Measurements from ENCODE around the gene APIP. TPM values are rescaled to one million over a fixed set of nuclear protein-coding genes. Genes with fewer than 3 reads are reported as not detected.

The APIP gene
- total RNA-seq, 1 donor from 2014 or later, result 19.0 TPM

DNA sequence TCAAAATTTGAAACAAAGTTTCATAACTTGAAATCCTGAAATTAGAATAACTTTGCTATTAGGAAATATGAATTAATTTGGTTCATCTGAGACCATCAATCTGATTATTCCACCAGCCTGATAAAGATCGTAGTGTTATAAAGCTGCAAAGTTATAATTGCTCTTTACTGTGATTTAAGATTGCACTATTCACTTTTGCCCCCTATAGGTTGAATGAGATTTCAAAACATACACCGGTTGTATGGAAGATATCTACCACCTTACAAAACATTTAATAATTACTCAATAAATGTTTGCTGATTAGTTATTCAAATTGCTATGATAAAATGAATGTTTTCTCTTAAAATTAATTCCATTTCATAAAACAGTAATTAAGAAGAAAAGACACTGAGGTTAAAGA lies 26.1 kb downstream of the APIP start:
- no peaks in the 10 kb centered on the region for H3K27me3 ChIP-seq (ENCODE audit: control insufficient read depth, insufficient read depth, low read length)
- TF ChIP-seq CTCF (IDR thresholded peaks at IDR 0.05; ENCODE audit: insufficient read depth, low read length, severe bottlenecking), result peak; percentile 25
- FAIRE-seq, result no peak
- no peak overlapping the region for H3K4me3 ChIP-seq (ENCODE audit: low read depth, low read length)
- DNase-seq (ENCODE audit: low read depth), result peak; percentile 31
- no peaks in the 10 kb centered on the region for H3K36me3 ChIP-seq (ENCODE audit: control insufficient read depth, insufficient read depth, low read length)

GRCh38 chr11:34887260-34887659 lies 28.9 kb downstream of the APIP start:
- no peak for TF ChIP-seq CTCF (IDR thresholded peaks at IDR 0.05; ENCODE audit: insufficient read depth, low read length, severe bottlenecking)
- DNase-seq (ENCODE audit: low read depth), result no peak
- no peaks in the 10 kb centered on the region for H3K27me3 ChIP-seq (ENCODE audit: control insufficient read depth, insufficient read depth, low read length)
- H3K36me3 ChIP-seq (ENCODE audit: control insufficient read depth, insufficient read depth, low read length), result no peaks in the 10 kb centered on the region
- FAIRE-seq, result no peak
- no peak overlapping the region for H3K4me3 ChIP-seq (ENCODE audit: low read depth, low read length)

GRCh38 chr11:34886609-34887008 lies 29.6 kb downstream of the APIP start:
- TF ChIP-seq CTCF (IDR thresholded peaks at IDR 0.05; ENCODE audit: insufficient read depth, low read length, severe bottlenecking), result no peak
- DNase-seq (ENCODE audit: low read depth) (peak; percentile 43), FAIRE-seq (no peak)
- Histone ChIP-seq H3K4me3 (ENCODE audit: low read depth, low read length) (no peak overlapping the region), H3K27me3 (ENCODE audit: control insufficient read depth, insufficient read depth, low read length) (no peaks in the 10 kb centered on the region), H3K36me3 (ENCODE audit: control insufficient read depth, insufficient read depth, low read length) (no peaks in the 10 kb centered on the region)

GRCh38 chr11:34881900-34882299 lies 34.3 kb downstream of the APIP start:
- H3K4me3 ChIP-seq (ENCODE audit: low read depth, low read length), result no peak overlapping the region
- no peak for TF ChIP-seq CTCF (IDR thresholded peaks at IDR 0.05; ENCODE audit: insufficient read depth, low read length, severe bottlenecking)
- DNase-seq (ENCODE audit: low read depth), result no peak
- no peaks in the 10 kb centered on the region for H3K36me3 ChIP-seq (ENCODE audit: control insufficient read depth, insufficient read depth, low read length)
- no peaks in the 10 kb centered on the region for H3K27me3 ChIP-seq (ENCODE audit: control insufficient read depth, insufficient read depth, low read length)
- no peak for FAIRE-seq

GRCh38 chr11:34877375-34877975 lies 38.7 kb downstream of the APIP start:
- no peaks in the 10 kb centered on the region for H3K27me3 ChIP-seq (ENCODE audit: control insufficient read depth, insufficient read depth, low read length)
- no peak for DNase-seq (ENCODE audit: low read depth)
- H3K36me3 ChIP-seq (ENCODE audit: control insufficient read depth, insufficient read depth, low read length), result no peaks in the 10 kb centered on the region
- no peak overlapping the region for H3K4me3 ChIP-seq (ENCODE audit: low read depth, low read length)
- no peak for FAIRE-seq
- no peak for TF ChIP-seq CTCF (IDR thresholded peaks at IDR 0.05; ENCODE audit: insufficient read depth, low read length, severe bottlenecking)

DNA sequence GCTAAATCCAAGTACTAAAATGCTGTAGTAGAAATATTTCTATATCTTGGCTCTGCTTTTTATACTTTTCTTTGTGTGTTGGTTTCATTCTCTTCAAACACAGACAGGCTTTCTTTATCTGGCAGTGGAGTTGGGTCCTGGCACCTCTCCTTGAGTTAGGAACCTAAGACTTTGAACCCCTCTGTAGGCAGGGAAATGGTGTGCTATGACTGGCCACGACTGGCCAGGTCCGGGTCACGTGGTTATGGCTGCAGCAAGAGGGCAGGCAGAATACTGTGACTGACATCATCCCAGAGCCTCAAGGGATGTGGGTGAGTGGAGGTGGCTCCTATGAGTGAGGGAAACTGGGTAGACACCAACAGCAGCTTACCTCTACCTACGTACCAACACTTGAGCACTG lies 42.0 kb downstream of the APIP start:
- Histone ChIP-seq H3K27me3 (ENCODE audit: control insufficient read depth, insufficient read depth, low read length) (no peaks in the 10 kb centered on the region), H3K4me3 (ENCODE audit: low read depth, low read length) (no peak overlapping the region), H3K36me3 (ENCODE audit: control insufficient read depth, insufficient read depth, low read length) (no peaks in the 10 kb centered on the region)
- DNase-seq (ENCODE audit: low read depth), result no peak
- no peak for FAIRE-seq
- TF ChIP-seq CTCF (IDR thresholded peaks at IDR 0.05; ENCODE audit: insufficient read depth, low read length, severe bottlenecking), result no peak

Measured in bronchial epithelial cell (primary cell).